ENCODE measurements around the gene TUBA3E.

DNA sequence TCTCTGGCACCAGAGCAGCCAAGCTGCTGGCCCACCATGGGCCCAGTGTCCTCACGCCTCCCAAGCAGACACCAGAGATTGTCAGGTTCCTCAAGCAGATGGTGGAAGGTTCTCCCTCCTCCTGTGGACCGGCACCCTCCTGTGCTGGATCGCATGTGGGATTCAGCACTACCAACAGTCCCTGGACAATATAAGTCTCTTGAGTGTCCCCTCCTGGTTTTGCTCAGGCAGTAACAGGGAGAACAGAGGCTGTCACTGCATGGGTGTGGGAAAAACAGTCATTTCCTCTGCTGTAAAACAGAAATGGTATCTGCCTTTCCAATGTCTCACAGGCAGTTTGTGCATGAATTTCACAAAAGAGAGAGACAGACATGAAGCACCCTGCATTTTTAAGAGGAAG lies 47.7 kb upstream of the TUBA3E start:
- TF ChIP-seq EZH2 (IDR thresholded peaks at IDR 0.05; ENCODE audit: insufficient read depth, poor library complexity, severe bottlenecking) = no peak
- TF ChIP-seq EZH2phosphoT487 (IDR thresholded peaks at IDR 0.05; ENCODE audit: insufficient read depth, low read depth) = no peak

All from GM23248 (cell line).